Upper lobe of right lung (tissue), 1 donor: Measurements from ENCODE around the gene URB1. TPM values are rescaled to one million over a fixed set of nuclear protein-coding genes. Genes with fewer than 3 reads are reported as not detected.

Experiments
- ATAC-seq: fragments of 200-7000 bp; cut with Tn5 transposase; one replicate; pipeline ENCODE4 v1.9.1; 2020; ENCODE audit warnings: mild to moderate bottlenecking, moderate library complexity
- DNase-seq: peaks from one replicate; pipeline ENCODE4 v3.0.0-alpha.2; 2020
- H3K27ac ChIP-seq: fragments of 200-600 bp; one replicate; pipeline ENCODE4 v1.8.0; 2022
- H3K27me3 ChIP-seq: fragments of 200-600 bp; one replicate; pipeline ENCODE4 v1.8.0; 2022; ENCODE audit warnings: mild to moderate bottlenecking
- H3K36me3 ChIP-seq: fragments of 200-600 bp; one replicate; pipeline ENCODE4 v1.8.0; 2022
- H3K4me1 ChIP-seq: fragments of 200-600 bp; one replicate; pipeline ENCODE4 v1.8.0; 2022
- H3K4me3 ChIP-seq: fragments of 200-600 bp; one replicate; pipeline ENCODE4 v1.8.0; 2022; ENCODE audit warnings: mild to moderate bottlenecking
- H3K9me3 ChIP-seq: fragments of 200-600 bp; one replicate; pipeline ENCODE4 v1.8.0; 2022
- intact Hi-C: fragments of 100-400 bp; cut with DNase I; formaldehyde crosslinking; loops from one replicate; pipeline ENCODE4 v1.11.0; 2022
- total RNA-seq: library from RNA; stranded (reverse); fragmentation: NEBNext Ultra II Directional; extraction: Animal tissue kit (Norgen Biotek cat#: 25700); gene quantifications from one replicate; pipeline ENCODE4 v1.2.1, GENCODE V29; 2021
- TF ChIP-seq, protein P1 (sequence below): fragments of 200-600 bp; IDR thresholded peaks from one replicate; pipeline ENCODE4 v1.8.0; 2022; ENCODE audit warnings: antibody characterized with exemption
- donor health status: DM: no; HTN: yes; CAD: no; lungs with severe emphysema.

Gene URB1
- total RNA-seq, 1 donor from 2014 or later = 14.3 TPM

DNA sequence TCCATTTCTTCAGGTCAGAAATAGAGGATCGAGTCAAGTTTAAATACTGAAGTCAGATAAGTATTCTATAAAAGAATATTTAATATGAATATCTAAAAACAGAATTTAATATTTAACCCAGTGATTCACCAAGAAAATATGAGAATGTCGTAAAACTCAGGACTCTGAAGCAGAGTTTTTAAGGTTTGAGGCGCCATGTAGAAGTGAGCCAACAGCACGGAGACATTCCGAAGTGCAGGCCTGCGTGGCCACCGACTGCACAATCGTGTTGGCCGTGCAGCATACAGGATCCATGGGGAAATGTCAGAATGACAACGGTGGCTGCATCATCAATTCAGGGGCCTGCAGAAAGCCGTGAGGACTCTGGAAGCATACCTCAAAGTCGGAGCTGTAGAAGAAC, 70.7 kb downstream of the URB1 start:
- Histone ChIP-seq H3K4me1 (no peaks in the 10 kb centered on the region), H3K36me3 (peaks cover 90% of the 10 kb centered on the region), H3K4me3 (no peak overlapping the region), H3K9me3 (no peaks in the 10 kb centered on the region), H3K27me3 (no peaks in the 10 kb centered on the region), H3K27ac (no peak overlapping the region)
- DNase-seq = no peak
- no peak for ATAC-seq
- intact Hi-C loops = no loop called here
- TF ChIP-seq, protein P1, sequence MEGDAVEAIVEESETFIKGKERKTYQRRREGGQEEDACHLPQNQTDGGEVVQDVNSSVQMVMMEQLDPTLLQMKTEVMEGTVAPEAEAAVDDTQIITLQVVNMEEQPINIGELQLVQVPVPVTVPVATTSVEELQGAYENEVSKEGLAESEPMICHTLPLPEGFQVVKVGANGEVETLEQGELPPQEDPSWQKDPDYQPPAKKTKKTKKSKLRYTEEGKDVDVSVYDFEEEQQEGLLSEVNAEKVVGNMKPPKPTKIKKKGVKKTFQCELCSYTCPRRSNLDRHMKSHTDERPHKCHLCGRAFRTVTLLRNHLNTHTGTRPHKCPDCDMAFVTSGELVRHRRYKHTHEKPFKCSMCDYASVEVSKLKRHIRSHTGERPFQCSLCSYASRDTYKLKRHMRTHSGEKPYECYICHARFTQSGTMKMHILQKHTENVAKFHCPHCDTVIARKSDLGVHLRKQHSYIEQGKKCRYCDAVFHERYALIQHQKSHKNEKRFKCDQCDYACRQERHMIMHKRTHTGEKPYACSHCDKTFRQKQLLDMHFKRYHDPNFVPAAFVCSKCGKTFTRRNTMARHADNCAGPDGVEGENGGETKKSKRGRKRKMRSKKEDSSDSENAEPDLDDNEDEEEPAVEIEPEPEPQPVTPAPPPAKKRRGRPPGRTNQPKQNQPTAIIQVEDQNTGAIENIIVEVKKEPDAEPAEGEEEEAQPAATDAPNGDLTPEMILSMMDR = no peak

DNA sequence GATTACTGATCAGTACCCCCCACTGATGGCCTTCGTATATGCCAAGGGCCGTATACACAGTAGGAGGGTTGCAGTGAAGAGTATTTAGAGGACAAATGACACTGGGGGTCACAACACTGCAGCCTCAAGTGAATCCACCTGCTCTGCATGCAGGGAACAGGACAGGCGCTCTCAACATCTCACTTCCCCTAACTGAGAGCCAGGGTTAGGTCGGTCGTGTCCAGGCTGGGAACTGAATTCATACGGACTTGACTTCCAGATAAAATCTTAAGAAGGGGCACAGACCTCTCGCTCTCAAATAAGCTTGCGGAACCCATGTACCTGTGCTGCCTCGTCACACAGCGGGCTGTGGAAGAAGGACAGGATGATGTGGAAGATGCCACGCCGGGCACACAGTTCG, 71.3 kb downstream of the URB1 start:
- ATAC-seq (no peak), DNase-seq (no peak)
- H3K27me3 ChIP-seq = no peaks in the 10 kb centered on the region
- no peak overlapping the region for H3K4me3 ChIP-seq
- intact Hi-C loops = no loop called here
- no peaks in the 10 kb centered on the region for H3K9me3 ChIP-seq
- TF ChIP-seq, protein P1 = no peak
- no peak overlapping the region for H3K27ac ChIP-seq
- H3K4me1 ChIP-seq = no peaks in the 10 kb centered on the region
- H3K36me3 ChIP-seq = peaks cover 94% of the 10 kb centered on the region

DNA sequence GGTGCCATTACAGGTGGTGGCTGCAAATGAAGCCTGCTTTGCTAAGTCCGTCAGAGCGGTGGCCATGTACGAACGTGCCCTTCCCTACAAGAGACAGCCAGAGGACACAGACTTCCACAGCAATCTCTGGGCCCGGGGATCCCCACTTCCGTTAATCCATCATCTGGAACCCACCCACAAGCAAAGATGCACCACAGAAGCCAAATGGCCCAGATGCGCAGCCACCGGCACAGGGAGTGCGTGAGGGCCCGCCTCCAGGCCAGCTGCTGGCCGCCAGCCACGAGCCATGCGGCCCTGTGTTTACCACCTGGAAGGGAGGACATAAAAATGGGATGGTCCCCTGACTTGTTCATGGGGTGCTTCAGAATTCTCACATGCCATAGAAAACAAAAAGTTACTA, 72.1 kb downstream of the URB1 start:
- H3K36me3 ChIP-seq = peaks cover 98% of the 10 kb centered on the region
- DNase-seq = no peak

DNA sequence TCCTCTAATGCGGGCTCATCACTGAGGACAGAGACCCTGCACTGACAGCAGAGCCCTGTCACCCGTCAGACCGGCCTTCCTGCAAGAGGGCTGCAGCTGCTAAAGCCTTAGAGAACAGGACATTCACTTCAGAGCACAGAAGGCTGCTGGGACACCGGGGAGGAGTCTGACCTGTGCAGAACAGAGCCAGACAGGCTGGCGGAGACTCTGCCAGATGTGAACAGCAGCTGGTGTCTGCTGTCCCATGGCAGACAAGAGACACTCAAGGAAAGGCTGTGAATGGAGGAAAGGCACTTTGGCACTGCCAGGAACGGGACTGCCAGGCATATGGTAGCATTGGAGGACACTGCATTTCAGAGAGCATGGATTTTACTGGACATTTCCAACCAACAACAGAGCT, 72.8 kb downstream of the URB1 start:
- TF ChIP-seq, protein P1 = no peak
- ATAC-seq = no peak
- H3K27ac ChIP-seq = no peak overlapping the region

More for the DNA sequence above, 72.1 kb downstream of the URB1 start:
- Histone ChIP-seq H3K27me3 (no peaks in the 10 kb centered on the region), H3K4me1 (no peaks in the 10 kb centered on the region), H3K27ac (no peak overlapping the region), H3K9me3 (no peaks in the 10 kb centered on the region), H3K4me3 (no peak overlapping the region)
- intact Hi-C loops = no loop called here
- TF ChIP-seq, protein P1 = no peak
- no peak for ATAC-seq

DNA sequence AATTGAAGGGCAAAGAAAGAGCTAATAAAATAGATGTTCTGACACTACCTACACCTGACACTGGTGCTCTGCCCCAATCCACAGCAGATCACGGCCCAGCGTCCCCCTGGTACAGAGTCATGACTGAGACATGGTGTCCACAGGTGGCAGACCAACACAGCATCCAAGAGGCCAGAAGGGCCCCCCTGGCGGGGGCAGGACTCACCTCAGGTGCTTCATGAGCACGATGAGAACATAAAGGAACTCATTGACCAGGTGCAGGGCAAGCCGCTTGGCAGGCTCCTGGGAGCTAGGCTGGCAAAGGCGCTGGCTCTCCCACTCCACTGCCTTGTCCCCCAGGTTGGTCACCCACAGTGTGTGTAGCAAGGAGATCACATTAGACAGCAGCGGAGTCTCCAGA, 73.8 kb downstream of the URB1 start:
- Histone ChIP-seq H3K27ac (no peak overlapping the region), H3K27me3 (no peaks in the 10 kb centered on the region), H3K4me1 (no peaks in the 10 kb centered on the region), H3K36me3 (peaks cover 99% of the 10 kb centered on the region), H3K4me3 (no peak overlapping the region), H3K9me3 (no peaks in the 10 kb centered on the region)
- intact Hi-C loops = no loop called here
- no peak for ATAC-seq
- TF ChIP-seq, protein P1 = no peak
- no peak for DNase-seq

More for the DNA sequence above, 72.8 kb downstream of the URB1 start:
- DNase-seq = no peak
- no peaks in the 10 kb centered on the region for H3K9me3 ChIP-seq
- intact Hi-C loops = no loop called here
- no peak overlapping the region for H3K4me3 ChIP-seq
- H3K4me1 ChIP-seq = no peaks in the 10 kb centered on the region
- no peaks in the 10 kb centered on the region for H3K27me3 ChIP-seq
- H3K36me3 ChIP-seq = peaks cover 100% of the 10 kb centered on the region

DNA sequence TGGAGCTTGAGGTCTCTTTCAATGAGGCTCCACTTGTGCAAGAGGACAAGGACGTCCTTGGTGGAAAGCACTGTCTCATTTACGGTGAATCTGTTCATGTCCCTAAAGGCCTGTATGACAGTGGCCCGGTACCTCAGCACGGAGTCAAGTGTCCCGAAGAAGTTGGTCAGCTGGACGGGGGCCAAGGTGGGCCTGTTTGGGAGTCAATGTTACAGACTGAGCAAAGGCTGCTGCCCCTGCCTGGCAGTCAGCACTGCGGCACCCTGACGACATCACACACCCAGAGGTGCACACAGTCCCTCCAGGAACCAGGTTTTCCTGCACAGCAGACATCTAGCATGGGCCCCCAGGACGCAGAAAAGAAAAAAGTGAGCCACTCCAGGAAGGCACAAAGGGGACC, 75.1 kb downstream of the URB1 start:
- H3K27me3 ChIP-seq = no peaks in the 10 kb centered on the region
- no peaks in the 10 kb centered on the region for H3K9me3 ChIP-seq
- peaks cover 98% of the 10 kb centered on the region for H3K36me3 ChIP-seq
- intact Hi-C loops = no loop called here
- DNase-seq (no peak), ATAC-seq (no peak)
- H3K4me3 ChIP-seq = no peak overlapping the region
- no peaks in the 10 kb centered on the region for H3K4me1 ChIP-seq
- no peak overlapping the region for H3K27ac ChIP-seq
- TF ChIP-seq, protein P1 = no peak
